GM18909 (cell line): Measurements from ENCODE around the gene RPS6KA2.

Source experiments
- ATAC-seq: cut with Tn5 transposase; IDR thresholded peaks from one replicate; pipeline ENCODE4 v1.9.1; 2021; ENCODE audit warnings: mild to moderate bottlenecking; ENCODE audit not compliant: unreplicated experiment, poor library complexity

Gene RPS6KA2

DNA sequence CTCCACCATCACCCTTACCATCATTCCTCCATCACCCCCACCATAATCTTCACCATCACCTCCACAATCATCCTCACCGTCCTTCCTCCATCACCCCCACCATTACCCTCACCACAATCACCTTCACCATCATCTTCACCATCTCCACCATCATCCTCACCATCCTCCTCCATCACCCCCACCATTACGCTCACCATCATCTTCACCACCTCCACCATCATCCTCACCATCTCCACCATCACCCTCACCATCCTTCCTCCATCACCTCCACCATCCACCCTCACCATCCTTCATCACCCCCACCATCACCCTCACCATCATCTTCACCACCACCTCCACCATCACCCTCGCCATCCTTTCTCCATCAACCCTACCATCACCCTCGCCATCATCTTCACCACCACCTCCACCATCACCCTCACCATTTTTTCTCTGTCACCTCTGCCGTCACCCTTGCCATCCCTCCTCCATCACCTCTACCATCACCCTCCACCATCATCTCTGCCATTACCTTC lies 211.2 kb downstream of the RPS6KA2 start:
- ATAC-seq, result no peak

DNA sequence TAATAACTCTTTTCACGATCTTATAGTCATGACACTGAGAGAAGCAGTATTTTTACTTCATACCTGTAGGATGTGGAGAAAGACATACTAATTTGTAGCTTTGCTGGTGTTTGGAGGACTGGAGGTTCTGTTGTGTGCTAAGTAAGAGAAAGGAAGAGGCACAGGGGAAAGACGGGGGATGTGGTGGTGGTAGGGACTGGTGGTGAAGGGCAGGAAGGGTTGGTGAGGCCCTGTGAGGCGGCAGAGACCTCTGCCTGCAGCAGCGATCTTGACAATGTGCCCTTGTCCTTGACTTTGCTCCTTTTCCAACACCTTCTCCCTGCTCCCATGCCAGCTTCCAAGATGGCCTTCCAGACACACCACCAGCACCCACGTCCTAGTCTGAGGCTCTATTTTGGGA lies 211.7 kb downstream of the RPS6KA2 start:
- ATAC-seq, result no peak

DNA sequence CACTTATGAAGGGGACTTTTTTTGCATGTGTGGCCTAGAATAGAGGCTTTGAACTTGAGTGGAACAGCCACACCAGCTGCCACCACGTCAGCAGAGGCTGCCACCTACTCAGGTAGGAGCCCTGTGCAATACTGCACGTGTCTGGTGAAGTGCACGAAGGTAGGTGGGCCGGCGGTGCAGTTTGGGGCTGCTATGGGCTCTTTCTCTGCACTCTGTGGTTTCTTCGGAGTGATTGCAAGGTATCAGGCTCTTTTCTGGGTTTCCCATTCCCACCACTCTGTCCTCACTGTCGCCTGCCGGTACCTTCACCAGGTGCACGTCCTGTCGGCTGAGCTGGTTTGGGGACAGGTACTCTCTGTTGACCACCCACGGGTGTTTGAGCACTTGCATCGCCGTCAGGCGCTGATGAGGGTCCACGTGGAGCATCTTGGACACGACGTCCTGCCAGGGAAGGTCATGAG lies 213.5 kb downstream of the RPS6KA2 start:
- no peak for ATAC-seq

DNA sequence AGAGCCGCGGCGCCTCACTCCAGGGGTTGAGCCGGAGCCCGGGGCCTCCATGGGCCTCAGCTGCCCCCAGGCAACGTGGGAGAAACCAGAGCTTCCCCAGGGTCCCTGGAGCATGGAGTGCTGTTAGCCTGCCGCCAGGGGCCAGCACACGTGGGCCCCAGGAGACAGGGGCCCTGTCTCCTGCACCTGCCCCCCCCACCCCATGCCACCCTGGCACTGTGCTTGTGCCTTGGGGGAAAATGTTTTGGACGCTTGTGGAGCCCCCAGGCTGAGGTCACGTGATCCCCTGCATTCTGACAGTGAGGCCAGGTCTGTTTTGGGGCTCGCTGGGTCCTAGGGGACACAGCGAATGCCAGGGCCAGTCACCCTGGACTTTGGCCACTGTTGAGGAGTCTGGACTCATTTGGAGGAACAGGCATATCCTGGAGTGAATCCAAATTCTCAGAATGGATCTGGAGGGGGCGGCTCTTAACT lies 214.1 kb downstream of the RPS6KA2 start:
- no peak for ATAC-seq

DNA sequence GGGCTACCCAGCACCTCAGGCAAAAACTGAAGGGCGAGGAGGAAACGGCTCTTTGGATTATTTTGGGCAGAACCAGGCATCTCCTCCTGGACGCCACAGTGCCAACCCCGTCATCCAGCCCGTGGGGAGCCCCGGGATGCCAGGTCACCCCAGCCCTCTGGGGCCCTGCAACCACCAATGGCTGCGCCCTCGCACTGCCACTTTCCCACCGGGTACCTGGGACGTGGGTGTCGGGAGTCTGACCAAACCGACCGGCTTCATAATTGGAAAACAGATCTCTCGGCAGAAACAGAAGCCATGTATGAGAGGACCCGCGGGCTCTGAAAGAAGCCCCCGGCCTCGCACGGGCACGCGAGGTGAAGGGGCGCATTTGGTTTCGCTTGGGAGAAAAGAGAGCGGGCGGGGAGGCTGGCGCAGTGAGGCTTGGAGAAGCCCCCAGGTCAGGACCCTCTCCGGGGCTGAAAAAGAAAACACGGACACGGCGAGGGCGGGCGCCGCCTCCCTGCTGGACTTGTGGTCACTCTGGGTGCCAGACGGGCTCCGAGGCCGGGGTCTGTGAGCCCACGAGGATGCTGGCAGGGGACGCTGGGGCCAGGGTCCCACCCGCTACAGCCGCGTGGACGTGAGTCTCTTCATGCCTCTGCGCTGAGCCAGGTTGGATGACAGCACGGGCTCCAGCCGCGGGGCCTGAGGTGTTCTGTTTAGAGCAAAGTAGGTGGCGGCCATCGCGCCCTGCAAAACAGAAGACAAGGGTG lies 214.7 kb downstream of the RPS6KA2 start:
- ATAC-seq, result no peak

DNA sequence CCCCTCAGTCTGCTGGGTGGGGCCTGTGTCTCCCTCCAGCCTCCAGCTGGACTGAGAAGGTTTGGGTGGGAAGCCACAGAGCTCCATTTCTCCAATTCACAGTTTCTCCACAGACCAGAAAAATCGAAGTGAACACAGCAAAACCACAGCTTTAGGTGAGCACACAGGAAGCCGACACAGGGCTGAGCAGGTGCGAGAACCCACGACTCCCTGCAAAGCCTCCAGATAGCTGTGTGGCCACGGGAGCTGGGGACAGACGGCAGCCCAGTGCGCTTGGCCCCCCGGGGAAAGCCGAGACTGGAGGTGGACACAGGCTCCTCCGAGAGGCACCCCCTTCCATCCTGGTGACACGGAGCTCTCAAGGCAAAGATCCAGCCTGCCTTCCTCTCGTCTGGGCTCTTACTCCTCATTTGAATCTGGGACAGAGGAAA lies 215.3 kb downstream of the RPS6KA2 start:
- ATAC-seq, result no peak

DNA sequence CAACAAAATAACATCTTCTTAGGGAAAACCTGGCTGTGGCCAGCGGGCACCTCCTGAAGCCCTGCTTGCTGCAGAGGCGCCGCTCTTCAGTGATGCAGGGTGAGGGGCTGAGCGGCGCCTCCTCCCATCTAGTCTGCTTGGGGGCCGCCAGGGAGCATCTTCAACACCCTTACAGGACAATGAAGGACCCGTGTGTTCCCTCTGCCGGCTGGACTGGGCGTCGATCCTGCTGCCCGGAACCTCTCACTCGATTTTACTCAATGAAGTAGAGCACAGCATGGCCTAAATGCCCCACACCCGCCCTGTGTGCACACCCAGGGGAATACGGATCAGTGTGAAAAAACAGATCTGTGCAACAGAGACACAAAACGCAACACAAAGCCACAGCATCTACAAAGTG lies 215.8 kb downstream of the RPS6KA2 start:
- ATAC-seq, result no peak

DNA sequence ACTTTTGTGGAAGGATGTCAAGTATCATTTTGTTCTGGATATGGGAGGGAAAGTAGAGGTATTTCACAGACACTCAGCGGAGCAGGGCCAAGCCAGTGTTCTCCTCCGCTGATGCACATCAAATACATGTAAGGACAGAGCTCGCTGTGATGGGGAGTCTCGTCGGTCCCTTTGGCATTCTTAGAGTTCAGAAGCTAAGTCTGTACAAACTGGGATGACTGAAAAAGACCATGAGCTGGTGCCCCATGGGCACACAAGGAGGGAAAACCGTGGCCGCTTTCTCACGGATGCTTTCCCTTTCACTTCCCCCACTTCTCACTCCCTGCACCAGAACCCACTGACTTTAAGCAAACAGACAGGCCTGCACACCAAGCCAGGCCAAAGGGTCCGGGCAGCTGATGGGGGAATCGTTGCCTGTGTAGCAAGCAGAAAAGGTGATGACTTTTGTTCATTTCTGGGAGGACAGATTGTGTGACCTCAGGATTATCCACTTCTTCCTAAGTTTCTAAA lies 216.6 kb downstream of the RPS6KA2 start:
- no peak for ATAC-seq

DNA sequence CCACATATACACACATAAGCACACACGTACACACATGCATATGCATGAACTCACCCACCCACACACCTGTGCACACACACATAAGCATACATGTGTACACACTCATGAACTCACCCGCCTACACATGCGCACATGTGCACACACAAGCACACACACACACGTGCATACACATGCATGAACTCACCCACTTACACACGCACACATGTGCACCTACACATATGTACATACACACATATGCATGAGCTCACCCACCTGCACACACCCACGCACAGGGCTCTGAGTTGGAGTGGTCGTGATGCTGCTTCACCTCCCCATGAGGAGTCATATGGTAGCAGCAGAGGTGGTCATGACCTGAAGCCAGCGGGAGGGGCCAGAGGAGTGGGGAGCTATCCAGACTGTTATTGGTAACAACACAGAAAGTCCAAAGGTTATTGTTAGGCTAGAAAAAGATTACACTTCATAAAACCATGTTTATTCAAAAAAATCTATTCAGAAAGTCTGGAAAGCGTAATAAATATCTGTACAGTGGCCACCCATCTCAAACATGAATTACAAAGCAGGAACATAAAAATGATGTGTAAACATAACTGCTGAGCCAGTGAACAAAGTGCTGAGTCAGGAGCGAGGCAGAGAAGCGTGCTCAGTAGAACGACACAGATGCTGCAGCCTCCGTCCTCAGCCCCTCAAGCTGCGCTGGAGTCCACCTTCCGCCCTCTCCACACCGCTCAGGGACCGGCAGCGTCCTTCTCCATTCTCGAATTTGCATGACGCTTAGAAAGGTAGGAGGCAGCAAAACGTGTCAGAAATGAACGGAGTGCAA lies 217.9 kb downstream of the RPS6KA2 start:
- ATAC-seq, result no peak

DNA sequence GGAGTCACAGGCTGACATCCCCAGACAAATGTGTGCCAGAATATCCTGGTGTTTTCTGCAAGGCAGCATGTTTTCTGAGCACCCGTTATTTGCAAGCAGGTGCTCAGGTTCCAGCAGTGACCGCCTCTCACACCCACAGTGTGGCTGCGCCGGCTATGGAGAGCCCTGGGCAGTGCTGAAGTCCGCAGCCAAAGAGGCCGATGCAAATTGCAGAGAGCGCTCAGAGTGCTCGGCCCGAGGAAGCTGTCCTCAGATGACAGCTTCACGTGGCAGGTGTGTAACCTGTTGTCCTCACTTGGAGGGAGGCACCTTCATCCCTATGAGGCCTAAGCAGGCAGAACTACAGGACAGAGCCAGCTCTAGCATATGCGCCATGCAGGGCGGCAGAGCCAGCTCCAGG lies 220.9 kb downstream of the RPS6KA2 start:
- ATAC-seq, result no peak

DNA sequence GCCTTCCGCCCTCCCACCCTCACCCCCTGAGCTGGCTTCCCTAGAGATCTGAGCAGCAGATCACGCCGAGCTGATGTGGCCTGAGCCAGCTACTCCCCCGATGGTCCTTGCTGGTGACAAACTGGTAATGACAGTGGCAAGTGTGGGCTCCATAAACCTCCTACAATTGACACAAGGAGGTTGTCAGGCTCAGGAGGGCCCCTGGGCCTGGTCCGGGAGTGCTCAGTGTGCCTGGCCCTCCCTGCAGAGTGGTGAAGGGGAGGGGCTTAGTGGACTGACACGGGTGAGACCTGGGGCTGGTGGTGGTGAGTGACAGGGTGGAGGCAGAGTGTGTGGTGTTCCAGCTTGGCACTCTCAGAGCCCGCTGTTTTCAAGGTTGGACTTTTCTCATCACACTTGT lies 221.7 kb downstream of the RPS6KA2 start:
- no peak for ATAC-seq

DNA sequence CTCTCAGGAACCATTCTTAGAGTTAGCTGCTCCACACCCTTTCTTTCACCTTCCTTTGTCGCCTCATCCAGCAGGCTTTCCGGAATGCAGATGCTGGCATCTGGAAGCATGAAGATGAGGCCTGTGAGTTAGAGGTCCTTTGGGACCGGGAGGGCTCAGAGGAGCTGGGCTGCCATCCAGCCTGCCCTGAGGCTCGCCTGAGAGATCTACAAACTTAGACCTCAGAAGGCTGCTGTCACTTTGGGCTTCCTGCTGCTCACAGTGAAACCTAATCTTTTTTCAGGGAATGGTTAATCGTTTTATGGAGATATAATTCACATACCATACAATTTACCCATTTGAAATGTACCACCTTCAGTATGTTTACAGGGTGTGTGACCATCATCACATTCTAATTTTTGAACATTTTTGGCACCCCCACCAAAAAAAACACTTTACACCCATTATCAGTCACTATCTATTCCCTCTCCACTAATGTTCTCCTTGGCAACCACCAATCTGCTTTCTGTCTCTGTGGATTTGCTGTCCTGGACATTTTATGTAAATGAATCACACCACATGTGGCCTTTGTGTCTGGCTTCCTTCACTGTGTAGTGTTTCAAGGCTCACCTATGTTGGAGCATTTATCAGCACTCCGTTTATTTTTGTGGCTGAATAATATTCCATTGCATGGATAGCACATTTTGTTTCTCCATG lies 224.3 kb downstream of the RPS6KA2 start:
- no peak for ATAC-seq

DNA sequence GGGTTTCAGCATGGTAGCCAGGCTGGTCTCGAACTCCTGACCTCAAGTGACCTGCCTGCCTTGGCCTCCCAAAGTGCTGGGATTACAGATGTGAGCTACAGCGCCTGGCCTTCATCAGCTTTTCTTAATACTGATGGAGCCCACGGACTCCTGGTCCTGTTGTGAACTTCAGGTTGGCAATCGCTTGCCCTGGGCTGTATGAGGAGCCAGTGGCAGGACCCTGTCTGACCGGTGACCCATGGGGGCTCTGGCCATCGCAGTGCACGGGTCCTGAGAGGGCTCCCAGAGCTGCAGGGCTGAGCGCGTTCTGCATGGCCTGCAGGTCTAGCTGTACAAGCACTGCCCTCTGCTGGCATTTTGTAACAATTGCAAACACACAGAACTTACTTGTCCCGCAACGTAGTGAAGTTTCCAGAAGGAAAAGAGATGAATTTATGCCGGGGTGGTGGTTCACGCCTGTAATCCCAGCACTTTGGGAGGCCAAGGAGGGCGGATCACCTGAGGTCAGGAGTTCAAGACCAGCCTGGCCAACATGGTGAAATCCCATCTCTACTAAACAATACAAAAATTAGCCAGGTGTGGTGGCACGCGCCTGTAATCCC lies 226.3 kb downstream of the RPS6KA2 start:
- ATAC-seq, result peak; percentile 87

DNA sequence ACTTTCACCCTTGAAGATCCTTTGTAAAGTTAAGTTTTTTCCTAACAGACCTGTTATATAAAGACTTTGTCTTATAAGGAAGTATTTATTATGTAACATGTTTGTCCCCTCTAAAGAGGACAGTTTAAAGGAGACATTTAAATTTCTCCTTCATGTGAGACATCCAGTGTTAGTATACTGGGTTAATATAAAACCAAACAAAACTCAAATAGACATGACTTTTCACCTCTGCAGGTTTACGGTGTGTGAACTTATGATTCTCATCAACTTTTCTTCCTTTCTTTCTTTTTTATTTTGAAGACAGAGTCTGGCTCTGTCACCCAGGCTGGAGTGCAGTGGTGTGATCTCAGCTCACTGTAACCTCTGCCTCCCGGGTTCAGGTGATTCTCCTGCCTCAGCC lies 226.9 kb downstream of the RPS6KA2 start:
- ATAC-seq, result no peak

DNA sequence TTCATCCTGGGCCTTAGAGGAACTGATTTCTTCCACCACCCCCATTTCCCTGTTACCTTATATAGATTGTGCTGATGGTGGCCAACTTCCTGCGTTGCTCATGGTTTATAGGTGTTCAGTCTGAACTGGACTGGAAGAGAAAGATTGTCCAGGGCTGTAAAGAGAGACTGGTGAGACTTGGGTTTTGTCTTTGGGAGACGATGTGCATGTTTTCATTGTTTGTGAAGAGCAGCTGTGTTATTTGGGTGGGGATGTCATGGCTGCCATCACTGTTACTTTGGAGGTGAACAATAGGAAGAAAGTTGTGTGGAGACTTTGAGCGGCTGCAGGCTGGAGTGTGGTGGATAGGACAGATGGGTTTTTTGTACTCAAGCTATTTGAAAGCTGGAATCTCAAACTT lies 228.7 kb downstream of the RPS6KA2 start:
- ATAC-seq, result no peak

DNA sequence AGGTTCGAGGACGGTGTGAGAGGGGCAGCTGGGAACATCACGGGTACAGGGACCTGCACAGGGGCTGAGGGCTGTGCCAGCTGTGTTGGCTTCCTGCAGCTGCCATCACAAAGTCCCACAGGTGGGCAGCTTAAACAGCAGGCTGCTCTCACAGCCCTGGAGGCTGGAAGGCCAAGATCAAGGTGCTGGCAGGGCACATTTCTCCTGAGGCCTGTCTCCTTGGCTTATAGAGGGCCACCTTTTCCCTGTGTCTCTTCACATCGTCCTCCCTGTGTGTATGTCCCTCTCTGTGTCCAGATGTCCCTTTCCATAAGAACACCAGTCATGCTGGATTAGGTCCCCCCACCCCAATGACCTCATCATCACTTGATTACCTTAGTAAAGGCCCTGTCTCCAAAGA lies 229.2 kb downstream of the RPS6KA2 start:
- no peak for ATAC-seq

DNA sequence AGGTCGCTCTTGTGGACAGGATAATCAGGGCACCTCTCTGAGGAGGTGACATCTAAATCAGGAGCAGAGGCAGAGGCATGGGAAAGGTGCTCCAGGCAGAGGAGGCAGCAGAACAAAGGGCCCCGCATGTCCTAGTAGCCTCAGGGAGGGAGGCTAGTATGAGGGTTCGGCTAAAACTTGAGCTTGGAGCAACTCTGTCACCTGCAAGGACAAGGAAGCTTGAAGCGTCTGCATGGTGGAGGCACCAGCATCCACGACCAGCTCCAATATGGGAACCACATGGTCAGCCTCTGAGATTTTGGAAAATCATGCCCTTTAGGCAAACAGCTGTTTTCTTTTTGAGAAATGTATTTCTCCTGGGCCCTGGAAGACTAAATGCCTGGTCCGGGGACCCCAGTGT lies 231.3 kb downstream of the RPS6KA2 start:
- ATAC-seq, result no peak

DNA sequence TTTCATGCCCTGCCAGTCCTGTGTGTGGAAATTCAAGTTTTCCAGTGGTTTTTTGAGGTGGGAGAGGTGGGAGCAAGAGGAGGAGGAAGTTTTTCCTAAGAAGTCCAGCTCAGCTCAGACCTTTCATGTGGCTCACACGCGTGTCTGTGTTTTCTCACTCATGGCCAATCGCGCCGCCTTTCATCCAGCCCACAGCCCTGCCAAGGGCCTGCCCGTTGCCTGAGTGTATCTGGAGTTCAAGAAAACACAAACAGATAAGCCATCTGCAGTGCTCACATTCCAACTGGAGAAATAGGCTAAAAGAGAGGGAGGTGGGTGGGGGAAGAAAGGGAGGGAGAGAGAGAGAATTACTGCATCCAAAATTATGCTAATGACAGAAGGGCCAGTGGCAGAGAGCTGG lies 231.7 kb downstream of the RPS6KA2 start:
- ATAC-seq, result no peak

DNA sequence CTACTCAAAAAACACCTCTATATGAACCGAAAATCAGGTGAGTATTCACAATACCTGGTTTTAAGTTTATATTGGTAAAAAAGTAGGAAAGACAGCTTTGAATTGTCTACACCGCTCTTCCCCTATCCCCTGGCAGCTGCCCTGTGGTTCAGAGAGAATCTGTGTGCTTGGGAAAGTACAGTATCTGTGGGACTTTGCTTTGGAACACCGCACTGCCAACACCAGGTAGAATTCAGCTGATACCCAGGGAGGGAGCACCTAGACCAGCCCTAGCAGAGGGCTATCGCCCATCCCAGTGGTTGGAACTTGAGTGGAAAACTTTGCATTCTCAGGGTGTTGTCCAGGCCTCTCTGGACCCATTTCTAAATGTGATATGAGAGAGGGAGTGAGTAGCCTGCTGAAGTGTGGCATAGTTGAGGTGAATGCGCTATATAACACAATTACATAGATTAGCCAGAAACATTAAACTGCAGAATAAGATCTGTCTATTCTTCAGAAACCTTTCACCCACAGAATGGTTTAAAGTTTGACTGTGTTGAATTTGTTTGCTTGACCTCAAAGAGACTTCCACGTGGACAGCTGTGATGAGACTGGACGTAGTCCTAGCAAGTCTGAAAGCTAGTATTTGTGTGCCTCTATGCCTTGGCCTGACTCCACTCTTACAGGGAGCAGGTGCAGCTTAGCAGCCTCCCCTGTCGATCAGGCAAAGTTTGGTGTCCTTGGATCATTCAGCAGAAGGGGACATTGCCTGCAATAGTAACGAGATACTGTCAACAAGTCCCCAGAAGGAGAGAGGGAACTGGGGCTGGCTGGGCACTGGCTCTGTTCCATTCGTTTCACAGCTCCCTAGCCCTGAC lies 232.8 kb downstream of the RPS6KA2 start:
- no peak for ATAC-seq
